ENCODE data around the gene ERG.

The ERG gene, protein sequence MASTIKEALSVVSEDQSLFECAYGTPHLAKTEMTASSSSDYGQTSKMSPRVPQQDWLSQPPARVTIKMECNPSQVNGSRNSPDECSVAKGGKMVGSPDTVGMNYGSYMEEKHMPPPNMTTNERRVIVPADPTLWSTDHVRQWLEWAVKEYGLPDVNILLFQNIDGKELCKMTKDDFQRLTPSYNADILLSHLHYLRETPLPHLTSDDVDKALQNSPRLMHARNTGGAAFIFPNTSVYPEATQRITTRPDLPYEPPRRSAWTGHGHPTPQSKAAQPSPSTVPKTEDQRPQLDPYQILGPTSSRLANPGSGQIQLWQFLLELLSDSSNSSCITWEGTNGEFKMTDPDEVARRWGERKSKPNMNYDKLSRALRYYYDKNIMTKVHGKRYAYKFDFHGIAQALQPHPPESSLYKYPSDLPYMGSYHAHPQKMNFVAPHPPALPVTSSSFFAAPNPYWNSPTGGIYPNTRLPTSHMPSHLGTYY

GRCh38 chr21:38498057-38498833 lies at the start of gene ERG:
Gene ERG, minus strand, starts transcription at chr21:38498477. Its CDS starts 97 bp downstream, at chr21:38498380.
- Histone ChIP-seq H4K20me1 (ENCODE audit: insufficient read depth) (no peaks in the 10 kb centered on the region), H3K4me2 (no peak within 1 kb of the TSS), H2AFZ (ENCODE audit: low read depth) (no peak within 1 kb of the TSS), H3K9ac (no peak within 1 kb of the TSS), H3K27ac (no peak within 1 kb of the TSS), H3K36me3 (ENCODE audit: insufficient read depth) (no peaks in the 10 kb centered on the region), H3K79me2 (ENCODE audit: insufficient read depth, low read depth) (no peaks in the 10 kb centered on the region), H3K4me1 (ENCODE audit: low read depth, poor library complexity, severe bottlenecking) (no peaks in the 10 kb centered on the region), H3K4me3 (IDR thresholded peaks at IDR 0.05; ENCODE audit: insufficient read depth, low read depth, low read length) (no peak within 1 kb of the TSS), H3K27me3 (ENCODE audit: insufficient read depth, low read depth) (no peaks in the 10 kb centered on the region)
- no peak for TF ChIP-seq CTCF (conservative IDR thresholded peaks at IDR 0.05; ENCODE audit: low read depth, low read length)

DNA sequence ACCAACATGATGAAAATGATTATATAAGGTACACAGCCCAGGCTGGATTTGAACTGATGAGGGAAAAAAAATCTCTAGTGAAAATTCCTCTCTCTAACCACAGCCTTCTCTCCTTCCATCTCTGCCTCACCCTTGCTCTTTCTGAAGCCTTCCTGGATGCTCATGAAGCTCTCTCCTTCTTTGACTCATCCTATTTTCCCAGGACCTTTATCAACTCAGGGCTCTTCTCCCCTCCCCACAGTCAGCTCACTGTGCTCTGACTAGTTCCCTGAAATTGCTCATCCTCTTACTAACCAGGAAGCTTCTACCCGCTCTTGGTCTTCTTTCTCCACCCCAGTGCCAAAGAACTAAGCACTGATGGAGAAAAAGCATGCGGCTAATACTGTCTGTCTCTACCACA lies 46.4 kb upstream of the ERG start:
- H3K36me3 ChIP-seq (ENCODE audit: insufficient read depth): no peaks in the 10 kb centered on the region
- no peak for TF ChIP-seq CTCF (conservative IDR thresholded peaks at IDR 0.05; ENCODE audit: low read depth, low read length)
- H4K20me1 ChIP-seq (ENCODE audit: insufficient read depth): no peaks in the 10 kb centered on the region
- no peaks in the 10 kb centered on the region for H3K4me1 ChIP-seq (ENCODE audit: low read depth, poor library complexity, severe bottlenecking)
- no peak overlapping the region for H3K4me2 ChIP-seq
- no peak overlapping the region for H2AFZ ChIP-seq (ENCODE audit: low read depth)
- H3K27me3 ChIP-seq (ENCODE audit: insufficient read depth, low read depth): no peaks in the 10 kb centered on the region
- no peak overlapping the region for H3K9ac ChIP-seq
- no peak overlapping the region for H3K4me3 ChIP-seq (IDR thresholded peaks at IDR 0.05; ENCODE audit: insufficient read depth, low read depth, low read length)
- H3K79me2 ChIP-seq (ENCODE audit: insufficient read depth, low read depth): no peaks in the 10 kb centered on the region
- no peak overlapping the region for H3K27ac ChIP-seq

DNA sequence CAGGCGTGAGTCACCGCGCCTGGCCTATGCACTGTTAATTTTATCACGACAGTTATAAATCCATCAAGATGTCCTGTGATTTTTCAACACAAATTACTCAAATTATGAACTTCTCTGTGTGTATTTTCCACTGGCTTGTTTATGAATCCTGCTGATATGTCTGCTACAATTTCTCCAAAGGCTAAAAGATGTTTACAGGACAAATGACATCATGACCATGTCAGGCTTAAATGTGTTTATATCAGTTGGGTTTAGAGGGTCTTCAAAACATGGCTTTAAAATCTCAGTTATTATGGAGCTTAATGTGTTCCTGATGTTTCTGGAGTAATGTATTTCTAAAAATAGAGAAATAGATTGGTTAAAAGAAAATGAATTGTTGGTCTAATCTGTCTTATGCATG lies 44.0 kb upstream of the ERG start:
- Histone ChIP-seq H4K20me1 (ENCODE audit: insufficient read depth) (no peaks in the 10 kb centered on the region), H3K36me3 (ENCODE audit: insufficient read depth) (no peaks in the 10 kb centered on the region), H3K4me1 (ENCODE audit: low read depth, poor library complexity, severe bottlenecking) (no peaks in the 10 kb centered on the region), H3K27ac (no peak overlapping the region), H3K4me3 (IDR thresholded peaks at IDR 0.05; ENCODE audit: insufficient read depth, low read depth, low read length) (no peak overlapping the region), H3K9ac (no peak overlapping the region), H2AFZ (ENCODE audit: low read depth) (no peak overlapping the region), H3K4me2 (no peak overlapping the region), H3K79me2 (ENCODE audit: insufficient read depth, low read depth) (no peaks in the 10 kb centered on the region), H3K27me3 (ENCODE audit: insufficient read depth, low read depth) (no peaks in the 10 kb centered on the region)
- TF ChIP-seq CTCF (conservative IDR thresholded peaks at IDR 0.05; ENCODE audit: low read depth, low read length): no peak

- Histone ChIP-seq H3K9ac (no peak overlapping the region), H3K4me1 (ENCODE audit: low read depth, poor library complexity, severe bottlenecking) (no peaks in the 10 kb centered on the region), H3K27me3 (ENCODE audit: insufficient read depth, low read depth) (no peaks in the 10 kb centered on the region), H3K4me2 (no peak overlapping the region), H3K36me3 (ENCODE audit: insufficient read depth) (no peaks in the 10 kb centered on the region), H4K20me1 (ENCODE audit: insufficient read depth) (no peaks in the 10 kb centered on the region), H3K4me3 (IDR thresholded peaks at IDR 0.05; ENCODE audit: insufficient read depth, low read depth, low read length) (no peak overlapping the region), H3K79me2 (ENCODE audit: insufficient read depth, low read depth) (no peaks in the 10 kb centered on the region), H3K27ac (no peak overlapping the region), H2AFZ (ENCODE audit: low read depth) (no peak overlapping the region)
- no peak for TF ChIP-seq CTCF (conservative IDR thresholded peaks at IDR 0.05; ENCODE audit: low read depth, low read length)
Observed at GRCh38 chr21:38538353-38538752, 40.1 kb upstream of the ERG start.

Measured in KMS-11 (cell line).